Neuron (in vitro differentiated cells): ENCODE results near the gene ZNF264.
"Not testable (repeated sequence)": the region's sequence is repeated elsewhere in the genome, so short reads cannot be mapped to it uniquely, and the experiment has no call there.

Source experiments
- H2AFZ ChIP-seq: one replicate; pipeline ENCODE4 v1.6.1; 2013; ENCODE audit warnings: low read depth, mild to moderate bottlenecking, inconsistent platforms, low read length, moderate library complexity
- H3K27me3 ChIP-seq: one replicate; pipeline ENCODE4 v1.6.1; 2013; ENCODE audit warnings: low read length; ENCODE audit not compliant: insufficient read depth
- H3K36me3 ChIP-seq: one replicate; pipeline ENCODE4 v1.6.1; 2013; ENCODE audit warnings: low read length; ENCODE audit not compliant: insufficient read depth
- H3K4me1 ChIP-seq: one replicate; pipeline ENCODE4 v1.6.1; 2013; ENCODE audit warnings: low read length; ENCODE audit not compliant: insufficient read depth
- H3K4me3 ChIP-seq: 2 replicates; pipeline ENCODE4 v1.5.1; 2013; ENCODE audit warnings: mild to moderate bottlenecking, low read length, moderate library complexity
- H3K9me3 ChIP-seq: one replicate; pipeline ENCODE4 v1.6.1; 2013; ENCODE audit warnings: low read length

The ZNF264 gene

GRCh38 chr19:57212109-57212508 lies 20.8 kb downstream of the ZNF264 start:
- H3K27me3 ChIP-seq: no peaks in the 10 kb centered on the region
- peaks cover 9% of the 10 kb centered on the region for H3K9me3 ChIP-seq
- no peak overlapping the region for H3K4me3 ChIP-seq
- peaks cover 9% of the 10 kb centered on the region for H3K4me1 ChIP-seq
- peaks cover 73% of the 10 kb centered on the region for H3K36me3 ChIP-seq
- no peak overlapping the region for H2AFZ ChIP-seq

- no peak overlapping the region for H2AFZ ChIP-seq
- no peaks in the 10 kb centered on the region for H3K4me1 ChIP-seq
- H3K4me3 ChIP-seq: no peak overlapping the region
- H3K9me3 ChIP-seq: no peaks in the 10 kb centered on the region
- no peaks in the 10 kb centered on the region for H3K27me3 ChIP-seq
- no peaks in the 10 kb centered on the region for H3K36me3 ChIP-seq
Observed at GRCh38 chr19:57227502-57227901, 36.2 kb downstream of the ZNF264 start.

- H3K4me1 ChIP-seq: no peaks in the 10 kb centered on the region
- H3K9me3 ChIP-seq: no peaks in the 10 kb centered on the region
- H3K4me3 ChIP-seq: no peak overlapping the region
- H3K36me3 ChIP-seq: no peaks in the 10 kb centered on the region
- H3K27me3 ChIP-seq: no peaks in the 10 kb centered on the region
- no peak overlapping the region for H2AFZ ChIP-seq
Observed at GRCh38 chr19:57231686-57232085, 40.4 kb downstream of the ZNF264 start.

- Histone ChIP-seq H3K36me3 (no peaks in the 10 kb centered on the region), H3K4me1 (no peaks in the 10 kb centered on the region), H2AFZ (no peak overlapping the region), H3K27me3 (no peaks in the 10 kb centered on the region), H3K4me3 (no peak overlapping the region), H3K9me3 (no peaks in the 10 kb centered on the region)
Observed at GRCh38 chr19:57233207-57233606, 41.9 kb downstream of the ZNF264 start.

GRCh38 chr19:57239982-57240310 lies 48.6 kb downstream of the ZNF264 start:
- Histone ChIP-seq H3K4me1 (peaks cover 14% of the 10 kb centered on the region), H3K9me3 (no peaks in the 10 kb centered on the region), H3K27me3 (no peaks in the 10 kb centered on the region), H3K4me3 (peak overlapping the region; percentile 85), H2AFZ (peak overlapping the region; percentile 73), H3K36me3 (peaks cover 8% of the 10 kb centered on the region)

GRCh38 chr19:57240311-57241090 lies 49.2 kb downstream of the ZNF264 start, which contains the start of gene ZNF805:
Gene ZNF805, plus strand, starts transcription at chr19:57240632. Its CDS starts 260 bp downstream, at chr19:57240892.
- Histone ChIP-seq H3K9me3 (no peaks in the 10 kb centered on the region), H3K4me1 (peaks cover 14% of the 10 kb centered on the region), H3K36me3 (peaks cover 11% of the 10 kb centered on the region), H2AFZ (peak within 1 kb of the TSS; percentile 73), H3K27me3 (no peaks in the 10 kb centered on the region), H3K4me3 (peak within 1 kb of the TSS; percentile 85)

GRCh38 chr19:57241176-57241575 lies 49.9 kb downstream of the ZNF264 start:
- no peaks in the 10 kb centered on the region for H3K27me3 ChIP-seq
- peak overlapping the region; percentile 73 for H2AFZ ChIP-seq
- peaks cover 16% of the 10 kb centered on the region for H3K36me3 ChIP-seq

GRCh38 chr19:57242821-57243220 lies 51.5 kb downstream of the ZNF264 start:
- H2AFZ ChIP-seq: no peak overlapping the region
- no peaks in the 10 kb centered on the region for H3K27me3 ChIP-seq
- peaks cover 27% of the 10 kb centered on the region for H3K36me3 ChIP-seq
- peaks cover 2% of the 10 kb centered on the region for H3K9me3 ChIP-seq
- peaks cover 14% of the 10 kb centered on the region for H3K4me1 ChIP-seq
- H3K4me3 ChIP-seq: no peak overlapping the region

More at GRCh38 chr19:57241176-57241575, 49.9 kb downstream of the ZNF264 start:
- H3K9me3 ChIP-seq: no peaks in the 10 kb centered on the region
- H3K4me1 ChIP-seq: peaks cover 14% of the 10 kb centered on the region
- H3K4me3 ChIP-seq: peak overlapping the region; percentile 85

- Histone ChIP-seq H3K27me3 (no peaks in the 10 kb centered on the region), H3K9me3 (peaks cover 2% of the 10 kb centered on the region), H3K36me3 (peaks cover 41% of the 10 kb centered on the region), H2AFZ (no peak overlapping the region), H3K4me1 (peaks cover 14% of the 10 kb centered on the region), H3K4me3 (no peak overlapping the region)
Observed at GRCh38 chr19:57244513-57244912, 53.2 kb downstream of the ZNF264 start.

GRCh38 chr19:57245066-57245465 lies 53.8 kb downstream of the ZNF264 start:
- Histone ChIP-seq H3K9me3 (peaks cover 2% of the 10 kb centered on the region), H3K36me3 (peaks cover 41% of the 10 kb centered on the region), H3K27me3 (no peaks in the 10 kb centered on the region), H3K4me1 (peaks cover 14% of the 10 kb centered on the region), H2AFZ (no peak overlapping the region), H3K4me3 (no peak overlapping the region)

GRCh38 chr19:57245959-57246358 lies 54.7 kb downstream of the ZNF264 start:
- Histone ChIP-seq H3K27me3 (no peaks in the 10 kb centered on the region), H3K4me1 (peaks cover 14% of the 10 kb centered on the region), H2AFZ (no peak overlapping the region), H3K9me3 (peaks cover 2% of the 10 kb centered on the region), H3K36me3 (peaks cover 47% of the 10 kb centered on the region), H3K4me3 (no peak overlapping the region)

GRCh38 chr19:57248646-57249045 lies 57.3 kb downstream of the ZNF264 start:
- Histone ChIP-seq H2AFZ (no peak overlapping the region), H3K4me3 (no peak overlapping the region), H3K4me1 (no peaks in the 10 kb centered on the region), H3K9me3 (peaks cover 2% of the 10 kb centered on the region), H3K36me3 (peaks cover 72% of the 10 kb centered on the region), H3K27me3 (no peaks in the 10 kb centered on the region)

- Histone ChIP-seq H3K27me3 (no peaks in the 10 kb centered on the region), H3K9me3 (peaks cover 4% of the 10 kb centered on the region), H3K4me3 (no peak overlapping the region), H2AFZ (no peak overlapping the region), H3K36me3 (peaks cover 76% of the 10 kb centered on the region), H3K4me1 (no peaks in the 10 kb centered on the region)
Observed at GRCh38 chr19:57249329-57249728, 58.0 kb downstream of the ZNF264 start.

GRCh38 chr19:57253767-57254166 lies 62.5 kb downstream of the ZNF264 start:
- not testable (repeated sequence) for H3K9me3 ChIP-seq, H3K27me3 ChIP-seq, H2AFZ ChIP-seq, H3K4me1 ChIP-seq, H3K4me3 ChIP-seq
- peaks cover 70% of the 10 kb centered on the region for H3K36me3 ChIP-seq
